ENCODE measurements around the gene FKBP10. TPM values are rescaled to one million over a fixed set of nuclear protein-coding genes. Genes with fewer than 3 reads are reported as not detected.
"Not testable (repeated sequence)": the region's sequence is repeated elsewhere in the genome, so short reads cannot be mapped to it uniquely, and the experiment has no call there.

Gene FKBP10
- polyA plus RNA-seq, 1 donor: 148 TPM

DNA sequence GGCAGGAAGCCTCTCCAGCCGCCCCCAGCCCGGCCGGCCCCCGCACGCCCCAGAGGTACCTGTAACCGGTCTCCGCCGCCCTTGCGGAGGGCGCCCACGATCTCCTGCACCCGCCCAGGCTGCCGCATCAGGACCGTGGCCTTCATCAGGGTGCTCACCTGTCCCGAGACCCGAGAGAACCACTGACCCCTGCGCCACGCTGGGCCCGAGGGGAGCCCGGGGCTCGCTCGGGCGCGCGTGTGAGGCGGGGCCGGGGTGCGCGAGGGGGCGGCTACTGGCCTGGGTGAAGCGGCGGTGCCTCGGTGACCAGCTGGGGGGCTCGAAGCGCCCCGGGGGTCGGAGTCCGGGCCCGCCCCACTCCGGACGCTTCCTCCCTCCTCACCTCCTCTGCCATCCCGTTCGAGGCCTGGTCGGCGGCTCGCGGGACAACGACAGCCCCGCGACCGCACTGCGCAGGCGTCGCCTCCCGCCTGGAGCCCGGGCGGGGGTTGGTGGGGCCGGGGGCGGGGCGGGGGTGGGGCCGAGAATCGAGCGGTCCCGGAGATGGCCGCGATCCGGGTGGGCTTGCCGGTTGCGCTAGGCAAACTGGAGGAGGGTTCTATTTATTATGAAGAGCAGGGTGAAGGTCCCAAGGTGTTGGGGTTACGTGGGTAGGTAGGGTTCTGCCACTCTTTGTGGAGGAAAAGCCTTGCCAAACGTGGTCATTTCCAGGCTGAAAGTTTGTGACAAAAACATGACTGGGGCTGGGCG is 23.2 kb downstream of the FKBP10 start, which contains the start of gene NT5C3B:
TSS of gene NT5C3B (minus strand) at position 433 of the 750 bp plus-strand sequence. CDS start at position 394, 39 bp downstream.
- peak; percentile 50 for DNase-seq

DNA sequence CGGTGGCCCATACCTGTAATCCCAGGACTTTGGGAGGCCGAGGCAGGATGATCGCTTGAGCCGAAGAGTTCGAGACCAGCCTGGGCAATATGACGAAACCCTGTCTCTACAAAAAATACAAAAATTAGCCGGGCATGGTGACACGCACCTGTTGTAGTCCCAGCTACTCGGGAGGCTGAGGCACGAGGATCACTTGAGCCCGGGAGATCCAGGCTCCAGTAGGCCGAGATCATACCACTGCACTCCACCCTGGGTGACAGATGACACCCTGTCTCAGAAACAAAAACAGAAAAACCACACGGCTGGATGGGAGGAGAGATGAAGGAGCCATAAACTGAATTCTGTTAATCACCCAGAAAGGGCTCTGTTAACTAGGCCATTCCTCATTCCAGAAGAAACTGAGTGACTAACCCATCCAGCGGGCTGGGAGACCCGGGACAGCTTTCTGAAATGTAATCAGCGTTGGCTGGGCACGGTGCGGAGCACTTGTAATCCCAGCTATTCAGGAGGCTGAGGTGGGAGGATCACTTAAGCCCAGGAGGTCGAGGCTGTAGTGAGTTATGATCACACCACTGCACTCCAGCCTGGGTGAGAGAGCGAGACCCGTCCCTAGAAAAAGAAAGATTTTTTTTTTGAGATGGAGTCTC is 23.9 kb downstream of the FKBP10 start:
- no peak for DNase-seq

DNA sequence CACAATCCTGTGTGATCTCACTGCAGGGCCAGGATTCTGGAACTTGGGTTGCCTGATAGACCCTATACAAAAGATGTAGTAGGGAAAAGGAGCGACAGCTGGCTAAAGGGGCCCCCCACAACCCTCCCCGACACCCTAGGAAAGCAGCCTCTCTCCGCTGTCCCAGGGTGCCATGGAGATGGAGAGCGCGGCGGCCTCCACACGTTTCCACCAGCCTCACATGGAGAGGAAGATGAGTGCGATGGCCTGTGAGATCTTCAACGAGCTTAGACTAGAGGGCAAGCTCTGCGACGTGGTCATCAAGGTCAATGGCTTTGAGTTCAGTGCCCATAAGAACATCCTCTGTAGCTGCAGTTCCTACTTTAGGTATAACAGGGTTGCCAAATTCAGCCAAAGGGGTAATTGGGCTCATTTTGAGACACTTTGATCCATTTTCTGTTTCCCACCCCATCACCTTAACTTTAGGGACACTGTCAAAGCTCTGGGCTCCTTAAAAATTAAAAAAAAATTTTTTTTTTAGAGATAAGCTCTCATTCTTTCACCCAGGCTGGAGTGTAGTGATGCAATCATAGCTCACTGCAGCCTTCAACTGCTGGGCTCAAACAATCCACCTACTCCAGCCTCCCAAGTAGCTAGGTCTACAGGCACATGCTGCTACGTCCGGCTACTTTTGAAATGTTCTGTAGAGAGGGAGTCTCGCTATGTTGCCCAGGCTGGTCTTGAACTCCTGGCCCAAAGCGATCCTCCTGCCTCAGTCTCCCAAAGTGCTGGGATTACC is 25.1 kb downstream of the FKBP10 start, which contains the start of gene KLHL10:
TSS of gene KLHL10 (plus strand) at position 65 of the 778 bp plus-strand sequence. CDS start at position 173, 108 bp downstream.
- DNase-seq: no peak

DNA sequence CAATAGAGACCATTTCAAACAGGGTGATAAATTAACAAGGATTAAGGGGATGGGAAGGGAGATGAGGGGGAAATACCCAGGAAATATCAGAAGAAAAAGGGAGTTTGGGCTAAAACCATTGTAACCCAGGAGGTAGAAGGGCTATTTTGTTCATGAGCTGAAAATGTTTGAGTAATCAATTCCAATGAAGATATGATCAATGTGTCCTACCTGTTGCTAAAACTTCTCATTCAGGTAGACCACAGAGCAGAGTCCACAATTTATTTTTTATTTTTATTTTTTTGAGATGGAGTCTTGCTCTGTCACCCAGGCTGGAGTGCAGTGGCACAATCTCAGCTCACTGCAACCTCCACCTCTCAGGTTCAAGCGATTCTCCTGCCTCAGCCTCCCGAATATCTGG is 26.6 kb downstream of the FKBP10 start:
- not testable (repeated sequence) for DNase-seq

DNA sequence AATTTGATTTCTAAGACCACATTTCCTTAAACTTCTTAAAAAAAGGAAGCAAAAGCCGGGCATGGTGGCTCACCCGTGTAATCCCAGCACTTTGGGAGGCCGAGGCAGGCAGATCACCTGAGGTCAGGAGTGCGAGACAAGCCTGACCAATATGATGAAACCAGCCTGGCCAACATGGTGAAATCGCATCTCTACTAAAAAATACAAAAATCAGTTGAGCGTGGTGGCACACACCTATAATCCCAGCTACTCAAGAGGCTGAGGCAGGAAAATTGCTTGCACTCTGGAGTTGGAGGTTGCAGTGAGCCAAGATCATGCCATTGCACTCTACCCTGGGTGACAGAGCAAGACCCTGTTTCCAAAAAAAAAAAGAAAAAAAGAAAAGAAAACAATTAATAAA is 28.0 kb downstream of the FKBP10 start:
- DNase-seq: not testable (repeated sequence)

DNA sequence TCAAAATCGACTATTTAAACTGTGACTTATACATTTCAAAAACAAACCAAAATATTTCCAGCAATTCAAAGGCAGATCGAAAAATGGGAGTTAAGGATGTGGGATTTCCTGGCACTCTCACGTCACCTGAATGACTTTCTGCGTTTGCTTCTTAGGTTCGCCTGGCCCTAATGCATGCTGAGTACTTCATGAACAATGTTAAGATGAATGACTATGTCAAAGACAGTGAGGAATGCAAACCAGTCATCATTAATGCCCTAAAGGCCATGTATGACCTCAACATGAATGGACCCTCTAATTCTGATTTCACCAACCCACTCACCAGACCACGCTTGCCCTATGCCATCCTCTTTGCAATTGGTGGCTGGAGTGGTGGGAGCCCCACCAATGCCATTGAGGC is 32.2 kb downstream of the FKBP10 start:
- DNase-seq: no peak

DNA sequence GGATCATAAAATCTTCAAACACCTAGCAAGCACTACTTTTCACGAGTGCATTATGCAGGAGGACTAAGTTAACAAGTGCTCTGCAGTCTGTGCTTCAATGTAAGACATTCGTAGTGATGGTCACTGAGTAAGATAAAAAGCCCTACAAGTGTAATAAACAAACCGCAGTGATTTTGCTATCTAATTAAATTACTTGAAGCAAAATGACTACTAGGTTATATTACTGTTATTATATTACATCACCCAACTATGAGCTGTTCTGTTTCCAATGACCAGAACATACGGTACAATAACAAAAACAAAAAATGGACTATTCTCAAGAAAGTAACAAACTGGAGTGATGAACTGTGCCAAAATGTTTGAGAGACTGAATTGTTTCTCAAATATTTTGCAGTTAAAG is 36.0 kb downstream of the FKBP10 start:
- DNase-seq: no peak

DNA sequence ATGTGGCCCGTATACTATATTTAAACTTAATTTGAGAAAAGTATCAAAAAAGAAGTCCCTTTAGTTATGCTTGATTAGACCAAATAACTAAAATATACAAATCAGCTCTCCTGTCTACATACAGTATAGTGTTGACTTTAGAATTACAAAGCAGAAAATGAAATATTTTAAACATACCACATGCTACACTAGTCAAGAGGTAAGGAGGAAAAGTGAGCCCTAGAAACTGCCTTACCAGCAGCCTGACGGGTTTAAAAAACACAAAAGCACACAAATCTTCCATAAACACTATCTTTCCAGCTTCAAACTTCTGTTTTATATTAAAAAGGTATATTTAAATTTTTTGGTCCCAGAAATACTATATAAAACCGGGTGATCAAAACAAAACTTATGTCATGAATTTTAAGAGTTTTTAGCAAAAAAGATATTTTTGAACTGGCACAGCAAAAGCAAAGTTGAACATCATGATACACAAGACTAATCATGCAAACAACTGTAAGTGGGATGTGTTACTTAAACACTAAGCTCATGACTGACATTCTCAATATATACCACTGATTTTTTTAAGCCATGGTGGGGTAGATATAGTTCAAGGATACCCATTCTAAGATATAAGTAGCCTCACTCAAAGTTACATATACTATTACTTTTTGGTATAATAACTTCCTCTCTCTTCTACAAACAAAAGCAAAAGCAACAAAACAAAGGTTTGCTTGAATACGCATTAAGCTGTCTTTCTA is 36.6 kb downstream of the FKBP10 start:
- DNase-seq: no peak

DNA sequence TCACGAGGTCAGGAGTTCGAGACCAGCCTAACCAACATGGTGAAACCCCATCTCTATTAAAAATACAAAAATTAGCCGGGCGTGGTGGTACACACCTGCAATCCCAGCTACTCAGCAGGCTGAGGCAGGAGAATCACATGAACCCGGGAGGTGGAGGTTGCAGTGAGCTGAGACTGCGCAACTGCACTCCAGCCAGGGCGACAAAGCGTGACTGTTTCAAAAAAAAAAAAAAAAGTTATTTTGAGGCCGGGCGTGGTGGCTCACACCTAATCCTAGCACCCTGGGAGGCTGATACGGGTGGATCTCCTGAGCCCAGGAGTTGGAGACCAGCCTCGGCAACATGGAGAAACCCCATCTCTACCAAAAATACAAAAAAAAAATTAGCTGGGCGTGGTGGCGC is 38.6 kb downstream of the FKBP10 start:
- not testable (repeated sequence) for DNase-seq

DNA sequence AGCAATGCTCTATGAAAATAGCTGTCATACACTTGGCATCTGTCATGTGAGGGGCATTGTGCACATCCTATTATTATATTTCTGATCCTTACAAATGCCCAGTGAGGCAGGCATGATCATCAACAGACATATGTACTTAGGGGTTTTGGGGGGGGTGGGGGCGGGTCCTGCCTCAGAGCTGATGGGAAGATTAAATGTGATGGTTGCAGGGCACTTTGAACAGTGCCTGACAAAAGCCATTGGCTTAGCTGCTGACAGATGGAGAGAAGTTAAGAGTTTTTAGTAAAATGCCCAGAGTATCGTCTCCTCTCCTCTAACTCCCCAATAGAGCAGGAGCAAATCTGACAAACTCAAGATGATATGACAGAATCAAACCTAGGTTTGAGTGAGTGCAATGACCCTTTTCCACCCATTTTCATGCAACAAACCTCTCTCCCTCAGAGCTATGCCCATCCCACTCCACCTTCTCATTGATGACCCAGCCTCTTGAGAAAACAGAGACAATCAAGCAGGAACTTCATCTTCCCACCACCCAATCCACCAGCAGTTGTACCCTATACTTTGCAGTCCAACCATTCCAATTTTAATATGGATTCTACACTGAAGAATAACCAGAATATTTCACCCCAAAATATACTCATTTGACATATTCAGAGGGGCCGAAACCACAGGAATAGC is 47.6 kb downstream of the FKBP10 start:
- DNase-seq: no peak

DNA sequence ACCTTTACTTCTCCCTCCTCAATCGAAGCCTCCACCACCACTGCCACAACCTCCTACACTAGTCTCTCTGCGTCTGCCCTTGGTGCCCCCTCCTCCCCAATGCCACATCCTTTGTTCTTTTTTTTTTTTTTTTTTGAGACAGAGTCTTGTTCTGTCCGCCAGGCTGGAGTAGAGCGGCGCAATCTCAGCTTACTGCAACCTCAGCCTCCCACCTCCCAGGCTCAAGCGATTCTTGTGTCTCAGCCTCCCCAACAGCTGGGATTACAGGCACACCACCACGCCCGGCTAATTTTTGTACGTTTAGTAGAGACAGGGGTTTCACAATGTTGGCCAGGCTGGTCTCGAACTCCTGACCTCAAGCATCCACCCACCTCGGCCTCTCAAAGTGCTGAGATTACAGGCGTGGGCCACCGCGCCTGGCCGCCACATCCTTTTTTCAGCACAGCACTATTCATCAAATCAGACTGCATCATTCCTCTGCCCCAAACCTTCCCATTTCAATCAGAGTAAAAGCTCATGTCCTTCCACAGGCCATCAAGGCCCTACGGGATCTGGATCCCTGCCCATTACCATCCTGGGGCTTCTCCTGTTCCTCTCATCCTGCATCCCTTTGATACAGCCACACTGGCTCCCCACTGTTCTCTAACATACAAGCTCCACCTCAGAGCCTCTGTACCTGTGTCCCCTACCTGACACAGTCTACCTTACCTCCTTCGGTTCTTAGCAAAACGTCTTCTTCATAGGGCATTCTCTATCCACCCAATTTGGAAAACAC is 50.5 kb downstream of the FKBP10 start:
- no peak for DNase-seq

DNA sequence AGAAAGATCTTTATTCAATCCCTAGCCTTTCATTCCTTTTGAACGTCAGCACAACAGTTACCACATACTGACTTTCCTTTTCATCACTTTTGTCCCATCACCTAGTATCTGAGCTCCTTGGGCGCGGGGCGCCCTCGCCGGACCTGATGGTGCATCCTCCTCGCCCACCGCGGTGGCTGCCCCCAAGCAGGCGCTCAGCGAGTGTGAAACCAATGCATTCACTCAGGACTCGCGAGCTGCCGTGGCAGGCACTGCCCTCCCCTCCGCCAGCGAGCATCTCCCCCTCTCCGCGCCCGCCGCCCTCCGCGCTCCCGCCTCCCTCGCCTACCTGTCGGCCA is 51.7 kb downstream of the FKBP10 start:
- DNase-seq: peak; percentile 35

DNA sequence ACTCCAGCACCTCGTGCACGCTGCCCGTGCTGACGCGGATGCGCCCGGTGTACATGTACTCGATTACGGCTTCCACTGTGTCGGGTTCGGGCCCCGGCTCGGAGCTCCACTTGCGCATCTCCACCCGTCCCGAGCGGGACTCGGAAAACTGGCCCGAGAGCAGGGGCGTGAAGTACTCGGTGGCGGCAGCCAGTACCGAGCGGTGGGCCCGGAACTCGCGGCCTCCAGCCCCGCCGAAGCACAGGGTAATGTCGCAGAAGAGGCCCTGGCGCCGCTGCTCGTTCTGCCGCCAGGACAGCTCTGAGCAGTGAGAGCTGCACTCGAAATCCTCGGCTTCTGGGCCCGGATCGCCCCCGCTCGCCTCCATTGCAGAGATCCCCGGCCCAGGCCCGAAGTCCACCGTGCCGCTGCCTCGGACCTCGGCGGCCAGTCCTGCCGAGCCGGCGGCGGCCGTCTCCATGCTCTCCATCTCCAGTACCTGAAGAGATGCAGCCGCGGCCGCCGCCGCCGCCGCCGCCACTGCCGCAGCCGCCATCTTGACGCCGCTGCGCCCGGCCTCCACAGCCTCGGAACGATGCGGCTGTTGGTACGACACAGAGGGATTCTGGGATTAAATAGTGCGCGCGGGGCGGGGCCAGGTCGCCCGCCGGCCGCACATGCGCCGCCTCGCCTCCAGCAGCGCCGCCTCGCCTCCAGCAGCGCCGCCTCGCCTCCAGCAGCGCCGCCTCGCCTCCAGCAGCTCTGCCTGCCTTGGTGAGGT is 52.2 kb downstream of the FKBP10 start, which contains the start of gene KLHL11:
TSS of gene KLHL11 (minus strand) at position 588 of the 760 bp plus-strand sequence. CDS start at position 535, 53 bp downstream.
- peak; percentile 92 for DNase-seq

DNA sequence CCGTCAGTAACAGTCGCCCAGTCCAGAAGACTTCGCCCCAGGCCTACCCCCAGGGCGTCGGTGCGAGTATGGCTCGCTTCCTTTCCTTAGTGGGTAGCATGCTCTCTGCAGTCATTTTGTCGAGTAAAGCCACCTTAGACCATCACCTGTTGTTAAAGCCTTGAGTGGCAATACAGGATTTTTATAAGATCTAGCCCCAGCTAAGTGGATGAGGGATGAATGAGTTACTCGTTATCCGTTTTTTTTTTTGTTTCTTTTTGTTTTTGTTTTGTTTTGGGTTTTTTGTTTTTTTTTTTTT is 52.7 kb downstream of the FKBP10 start:
- DNase-seq: no peak

DNA sequence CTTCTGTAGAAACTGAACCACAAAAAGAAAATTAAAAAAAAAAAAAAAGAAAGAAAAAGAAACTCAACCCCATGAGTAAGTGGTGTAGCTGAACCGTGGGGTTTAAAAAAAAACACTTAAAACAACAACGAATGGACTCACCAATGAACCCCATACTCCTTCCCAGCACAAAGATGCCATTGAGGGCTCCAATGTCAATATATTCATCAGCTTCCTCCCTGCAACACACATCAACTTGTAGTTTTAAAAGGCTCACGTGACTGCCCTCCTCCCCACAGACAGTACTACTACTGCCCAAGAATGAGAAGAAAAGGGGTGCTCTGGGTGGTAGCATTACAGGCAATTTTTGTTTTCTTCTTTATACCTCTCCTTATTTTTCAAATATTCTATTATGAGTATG is 55.8 kb downstream of the FKBP10 start:
- DNase-seq: no peak

DNA sequence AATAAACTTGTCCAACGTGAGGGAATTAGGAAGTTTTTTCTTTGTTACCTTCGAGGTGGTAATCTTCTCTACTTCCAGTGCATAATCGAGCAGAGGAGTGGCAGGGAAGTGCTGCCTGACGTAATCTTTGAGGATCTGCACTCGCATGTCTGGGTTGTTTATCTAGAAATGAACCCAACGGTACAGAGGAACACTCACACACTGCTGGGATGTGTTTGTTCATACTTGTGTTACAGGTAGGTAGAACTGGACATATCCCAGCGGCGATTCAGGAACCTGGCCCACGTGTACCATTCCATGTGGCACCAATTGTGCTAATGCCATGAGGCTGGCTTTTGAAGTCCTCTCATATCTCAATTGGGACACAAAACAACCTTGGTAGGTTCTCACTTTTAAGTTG is 56.6 kb downstream of the FKBP10 start:
- no peak for DNase-seq

DNA sequence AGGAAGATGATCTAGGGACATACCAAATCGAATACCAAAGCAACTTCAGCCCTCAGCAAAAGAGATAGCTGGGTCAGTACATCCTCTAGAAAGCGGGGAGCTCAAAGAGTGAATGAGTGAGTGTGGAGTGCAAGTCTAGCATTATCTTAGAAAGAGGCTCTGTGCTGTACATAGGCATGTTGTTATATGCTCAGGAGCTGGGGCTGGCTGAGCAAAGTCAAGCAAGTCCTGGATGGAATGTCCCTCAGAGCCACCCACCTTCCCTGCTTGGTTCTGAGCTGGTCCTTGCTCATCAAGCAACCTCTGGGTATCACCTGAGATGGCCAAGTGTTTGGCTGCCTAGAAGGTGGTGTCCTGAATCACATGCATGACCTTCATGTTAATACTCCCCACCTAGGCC is 57.3 kb downstream of the FKBP10 start:
- no peak for DNase-seq

DNA sequence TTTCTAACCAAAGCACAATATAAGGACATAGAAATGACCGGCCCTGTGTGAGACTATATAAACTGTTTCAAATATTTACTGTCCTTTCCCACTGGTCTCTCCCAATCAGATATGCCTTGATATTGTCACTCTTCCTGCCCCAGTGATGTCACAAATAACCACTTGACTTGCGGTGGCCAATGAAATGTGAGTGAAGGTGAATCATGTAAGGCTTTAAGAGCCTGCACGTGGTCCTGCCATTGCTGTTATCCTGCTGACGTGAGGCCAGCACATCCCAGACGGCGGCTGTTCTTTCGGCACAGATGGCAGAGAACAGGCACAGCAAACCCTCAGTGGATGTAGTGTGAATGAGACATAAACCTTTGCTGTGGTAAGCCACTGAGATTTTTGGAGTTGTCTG is 57.8 kb downstream of the FKBP10 start:
- no peak for DNase-seq

DNA sequence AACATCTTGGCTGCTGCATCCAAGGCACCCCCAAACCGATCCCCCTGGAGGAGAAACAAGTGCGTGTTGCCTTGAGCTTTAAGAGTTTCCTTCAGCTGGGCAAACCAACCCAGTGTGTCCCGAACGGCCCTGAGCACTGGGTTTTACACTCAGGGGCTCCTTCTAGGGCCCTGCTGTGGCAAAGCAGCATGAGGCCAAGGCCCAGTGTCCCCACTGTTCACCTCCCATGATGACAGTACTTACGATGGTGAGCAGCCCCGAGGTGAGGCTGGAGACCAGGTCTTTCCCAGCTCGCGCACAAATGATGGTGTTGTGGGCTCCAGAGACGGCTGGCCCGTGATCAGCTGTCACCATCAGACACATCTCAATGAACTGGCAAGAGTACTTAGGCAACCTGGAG is 59.0 kb downstream of the FKBP10 start:
- no peak for DNase-seq
